Activated B cell treated with CpG ODN at 0.5 μM for 24 hours (primary cell): ENCODE results near the gene HES7. TPM values are rescaled to one million over a fixed set of nuclear protein-coding genes. Genes with fewer than 3 reads are reported as not detected.

ENCODE experiments used
- ATAC-seq: fragments of 200-7000 bp; cut with Tn5 transposase; one replicate; pipeline ENCODE4 v1.10.0; 2021; ENCODE audit warnings: low read depth, mild to moderate bottlenecking, moderate library complexity
- CTCF ChIA-PET: fragments of 350-600 bp; sonication (Branson Sonifier 250); formaldehyde crosslinking; loops from one replicate; lab custom pipeline; 2021; ENCODE audit warnings: antibody characterized with exemption; lab: Charles Lee
- POLR2A ChIA-PET: fragments of 350-600 bp; sonication (Branson Sonifier 250); formaldehyde crosslinking; loops from one replicate; lab custom pipeline; 2021; ENCODE audit warnings: antibody characterized with exemption; lab: Charles Lee
- DNase-seq: peaks from one replicate; pipeline ENCODE4 v3.0.0; 2022
- H3K27ac Mint-ChIP-seq: one replicate; pipeline ENCODE4 v1.8.0; 2020; ENCODE audit warnings: mixed read lengths
- H3K27me3 Mint-ChIP-seq: one replicate; pipeline ENCODE4 v1.8.0; 2021; ENCODE audit warnings: mixed read lengths
- H3K36me3 Mint-ChIP-seq: one replicate; pipeline ENCODE4 v1.8.0; 2021; ENCODE audit warnings: low read depth, mixed read lengths
- H3K4me1 Mint-ChIP-seq: one replicate; pipeline ENCODE4 v1.8.0; 2021; ENCODE audit warnings: mixed read lengths
- H3K4me3 Mint-ChIP-seq: one replicate; pipeline ENCODE4 v1.8.0; 2020; ENCODE audit warnings: mild to moderate bottlenecking, mixed read lengths
- H3K9me3 Mint-ChIP-seq: one replicate; pipeline ENCODE4 v1.8.0; 2020; ENCODE audit warnings: mixed read lengths
- intact Hi-C: fragments of 100-400 bp; cut with micrococcal nuclease; formaldehyde crosslinking; loops from one replicate; pipeline ENCODE4 v1.15.1; 2024
- total RNA-seq: library from RNA; stranded (reverse); gene quantifications from 2 replicates; pipeline ENCODE4 v1.2.3, GENCODE V29; 2022
- TF ChIP-seq, protein P1 (sequence below): fragments of 200-600 bp; IDR thresholded peaks from one replicate; pipeline ENCODE4 v1.8.0; 2022; ENCODE audit warnings: antibody characterized with exemption, mild to moderate bottlenecking

HES7 gene
- total RNA-seq, 1 donor from 2014 or later: 0.49 TPM

- CTCF ChIA-PET: interaction anchor here (0.8 to 1.7 kb wide), 6 partner anchors 15 to 53 kb away, joined by 3 to 4 read pairs (median 3); no protein-coding TSS in a partner anchor
- DNase-seq: no peak
Observed at GRCh38 chr17:8124350-8125153, 646 bp upstream of the HES7 start.

GRCh38 chr17:8122924-8123694 lies 797 bp downstream of the HES7 start:
- ATAC-seq (no peak), DNase-seq (peak; percentile 37)
- ChIA-PET CTCF (interaction anchor here (0.8 to 2.3 kb wide), 3 partner anchors 14 to 35 kb away, joined by 3 to 8 read pairs (median 4); no protein-coding TSS in a partner anchor), POLR2A (interaction anchor here (0.6 to 5.2 kb wide), 12 partner anchors 10 to 1924 kb away, joined by 3 to 46 read pairs (median 6); partner anchors contain the start of genes CTC1 and NAA38)
- no peaks in the 10 kb centered on the region for H3K9me3 Mint-ChIP-seq
- H3K4me1 Mint-ChIP-seq: peaks cover 79% of the 10 kb centered on the region
- peak overlapping the region; percentile 61 for H3K27ac Mint-ChIP-seq
- TF ChIP-seq, protein P1, sequence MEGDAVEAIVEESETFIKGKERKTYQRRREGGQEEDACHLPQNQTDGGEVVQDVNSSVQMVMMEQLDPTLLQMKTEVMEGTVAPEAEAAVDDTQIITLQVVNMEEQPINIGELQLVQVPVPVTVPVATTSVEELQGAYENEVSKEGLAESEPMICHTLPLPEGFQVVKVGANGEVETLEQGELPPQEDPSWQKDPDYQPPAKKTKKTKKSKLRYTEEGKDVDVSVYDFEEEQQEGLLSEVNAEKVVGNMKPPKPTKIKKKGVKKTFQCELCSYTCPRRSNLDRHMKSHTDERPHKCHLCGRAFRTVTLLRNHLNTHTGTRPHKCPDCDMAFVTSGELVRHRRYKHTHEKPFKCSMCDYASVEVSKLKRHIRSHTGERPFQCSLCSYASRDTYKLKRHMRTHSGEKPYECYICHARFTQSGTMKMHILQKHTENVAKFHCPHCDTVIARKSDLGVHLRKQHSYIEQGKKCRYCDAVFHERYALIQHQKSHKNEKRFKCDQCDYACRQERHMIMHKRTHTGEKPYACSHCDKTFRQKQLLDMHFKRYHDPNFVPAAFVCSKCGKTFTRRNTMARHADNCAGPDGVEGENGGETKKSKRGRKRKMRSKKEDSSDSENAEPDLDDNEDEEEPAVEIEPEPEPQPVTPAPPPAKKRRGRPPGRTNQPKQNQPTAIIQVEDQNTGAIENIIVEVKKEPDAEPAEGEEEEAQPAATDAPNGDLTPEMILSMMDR: no peak
- peaks cover 42% of the 10 kb centered on the region for H3K27me3 Mint-ChIP-seq
- intact Hi-C loops: no loop called here
- H3K4me3 Mint-ChIP-seq: peak overlapping the region; percentile 93
- H3K36me3 Mint-ChIP-seq: peaks cover 18% of the 10 kb centered on the region

More at GRCh38 chr17:8124350-8125153, 646 bp upstream of the HES7 start:
- Mint-ChIP-seq H3K27me3 (peaks cover 33% of the 10 kb centered on the region), H3K4me1 (peaks cover 66% of the 10 kb centered on the region), H3K36me3 (peaks cover 12% of the 10 kb centered on the region), H3K4me3 (peak overlapping the region; percentile 93), H3K27ac (peak overlapping the region; percentile 57), H3K9me3 (no peaks in the 10 kb centered on the region)
- ATAC-seq: no peak
- POLR2A ChIA-PET: interaction anchor here (1.1 to 4.2 kb wide), 11 partner anchors 9 to 171 kb away, joined by 3 to 40 read pairs (median 5); partner anchors contain the start of genes CTC1 and SLC25A35
- intact Hi-C loops: no loop called here
- TF ChIP-seq, protein P1: no peak

GRCh38 chr17:8122422-8122923 lies 1.4 kb downstream of the HES7 start:
- TF ChIP-seq, protein P1: no peak
- Mint-ChIP-seq H3K36me3 (peaks cover 18% of the 10 kb centered on the region), H3K27me3 (peaks cover 47% of the 10 kb centered on the region), H3K4me3 (peak overlapping the region; percentile 93), H3K9me3 (no peaks in the 10 kb centered on the region), H3K27ac (no peak overlapping the region), H3K4me1 (peaks cover 85% of the 10 kb centered on the region)
- ChIA-PET CTCF (interaction anchor here (0.8 to 2.3 kb wide), 3 partner anchors 15 to 35 kb away, joined by 3 to 8 read pairs (median 4); no protein-coding TSS in a partner anchor), POLR2A (interaction anchor here (0.6 to 5.2 kb wide), 13 partner anchors 12 to 1924 kb away, joined by 3 to 46 read pairs (median 6); partner anchors contain the start of gene CTC1)
- ATAC-seq (no peak), DNase-seq (no peak)
- intact Hi-C loops: no loop called here

GRCh38 chr17:8121681-8122421 lies 2.1 kb downstream of the HES7 start:
- Mint-ChIP-seq H3K27me3 (peaks cover 44% of the 10 kb centered on the region), H3K4me3 (peak overlapping the region; percentile 93), H3K27ac (no peak overlapping the region), H3K4me1 (peaks cover 81% of the 10 kb centered on the region), H3K9me3 (no peaks in the 10 kb centered on the region), H3K36me3 (peaks cover 18% of the 10 kb centered on the region)
- DNase-seq (peak; percentile 60), ATAC-seq (peak; percentile 4)
- intact Hi-C loops: no loop called here
- CTCF ChIA-PET: interaction anchor here (1.1 to 2.3 kb wide), 2 partner anchors 15 to 17 kb away, joined by 3 to 8 read pairs; no protein-coding TSS in a partner anchor
- TF ChIP-seq, protein P1: no peak
- POLR2A ChIA-PET: interaction anchor here (0.6 to 5.2 kb wide), 11 partner anchors 13 to 126 kb away, joined by 3 to 46 read pairs (median 6); partner anchors contain the start of gene CTC1
